Measurements from ENCODE around the gene MBD2.

Gene MBD2

GRCh38 chr18:54193786-54194185 lies 30.7 kb downstream of the MBD2 start:
- no peak for DNase-seq

GRCh38 chr18:54192900-54193299 lies 31.6 kb downstream of the MBD2 start:
- DNase-seq = no peak

GRCh38 chr18:54192415-54192814 lies 32.1 kb downstream of the MBD2 start:
- DNase-seq = no peak

- DNase-seq = no peak
Measured at GRCh38 chr18:54191352-54191751, 33.1 kb downstream of the MBD2 start.

- no peak for DNase-seq
Measured at GRCh38 chr18:54187372-54187771, 37.1 kb downstream of the MBD2 start.

- DNase-seq = no peak
Measured at GRCh38 chr18:54184836-54185235, 39.6 kb downstream of the MBD2 start.

- no peak for DNase-seq
Measured at GRCh38 chr18:54183390-54183789, 41.1 kb downstream of the MBD2 start.

GRCh38 chr18:54181856-54182602 lies 42.4 kb downstream of the MBD2 start:
- DNase-seq = no peak

GRCh38 chr18:54173980-54174630 lies 50.4 kb downstream of the MBD2 start:
- peak in 1 of 2 donors; percentile 2 for DNase-seq

GRCh38 chr18:54173250-54173649 lies 51.2 kb downstream of the MBD2 start:
- no peak for DNase-seq

GRCh38 chr18:54169431-54170403 lies 54.8 kb downstream of the MBD2 start:
- no peak for DNase-seq

GRCh38 chr18:54165450-54165849 lies 59.0 kb downstream of the MBD2 start:
- no peak for DNase-seq

GRCh38 chr18:54163453-54163852 lies 61.0 kb downstream of the MBD2 start:
- no peak for DNase-seq

GRCh38 chr18:54162431-54162830 lies 62.0 kb downstream of the MBD2 start:
- no peak for DNase-seq

- DNase-seq = no peak
Measured at GRCh38 chr18:54161267-54161666, 63.2 kb downstream of the MBD2 start.

GRCh38 chr18:54159906-54160305 lies 64.6 kb downstream of the MBD2 start:
- DNase-seq = no peak

- DNase-seq = no peak
Measured at GRCh38 chr18:54157646-54158385, 66.7 kb downstream of the MBD2 start.

- DNase-seq = no peak
Measured at GRCh38 chr18:54155412-54155811, 69.1 kb downstream of the MBD2 start.

- no peak for DNase-seq
Measured at GRCh38 chr18:54154231-54154630, 70.2 kb downstream of the MBD2 start.

GRCh38 chr18:54151376-54151775 lies 73.1 kb downstream of the MBD2 start:
- DNase-seq = no peak

- DNase-seq = no peak
Measured at GRCh38 chr18:54150226-54150625, 74.2 kb downstream of the MBD2 start.

- DNase-seq = no peak
Measured at GRCh38 chr18:54149078-54149697, 75.3 kb downstream of the MBD2 start.
